Neural crest cell (in vitro differentiated cells): ENCODE measurements around the gene SOX10. TPM values are rescaled to one million over a fixed set of nuclear protein-coding genes. Genes with fewer than 3 reads are reported as not detected.

Experiments
- DNase-seq: peaks from one replicate; pipeline ENCODE4 v3.0.0; 2021; ENCODE audit warnings: low read depth, mixed read lengths, low spot score
- H3K27ac Mint-ChIP-seq: one replicate; pipeline ENCODE4 v1.8.0; 2021; ENCODE audit warnings: mild to moderate bottlenecking, mixed read lengths; ENCODE audit not compliant: unreplicated experiment
- H3K27me3 Mint-ChIP-seq: 2 replicates; pipeline ENCODE4 v1.8.0; 2021; ENCODE audit warnings: low read depth, mild to moderate bottlenecking, mixed read lengths
- H3K36me3 Mint-ChIP-seq: 2 replicates; pipeline ENCODE4 v1.8.0; 2021; ENCODE audit warnings: low read depth, mild to moderate bottlenecking, mixed read lengths
- H3K4me1 Mint-ChIP-seq: 2 replicates; pipeline ENCODE4 v1.8.0; 2021; ENCODE audit warnings: mixed read lengths
- H3K4me3 Mint-ChIP-seq: one replicate; pipeline ENCODE4 v1.8.0; 2021; ENCODE audit warnings: mild to moderate bottlenecking, mixed read lengths
- H3K9me3 Mint-ChIP-seq: 2 replicates; pipeline ENCODE4 v1.8.0; 2021; ENCODE audit warnings: mixed read lengths
- CTCF ChIP-seq: fragments of 200-600 bp; sonication (generic); conservative IDR thresholded peaks from 2 replicates; pipeline ENCODE4 v1.5.0; 2021; ENCODE audit warnings: antibody characterized with exemption, mild to moderate bottlenecking
- total RNA-seq: library from RNA; stranded (reverse); gene quantifications from 2 replicates; pipeline ENCODE4 v1.2.1, GENCODE V29; 2021

The SOX10 gene
- total RNA-seq, 1 donor from 2014 or later, result 279 TPM

DNA sequence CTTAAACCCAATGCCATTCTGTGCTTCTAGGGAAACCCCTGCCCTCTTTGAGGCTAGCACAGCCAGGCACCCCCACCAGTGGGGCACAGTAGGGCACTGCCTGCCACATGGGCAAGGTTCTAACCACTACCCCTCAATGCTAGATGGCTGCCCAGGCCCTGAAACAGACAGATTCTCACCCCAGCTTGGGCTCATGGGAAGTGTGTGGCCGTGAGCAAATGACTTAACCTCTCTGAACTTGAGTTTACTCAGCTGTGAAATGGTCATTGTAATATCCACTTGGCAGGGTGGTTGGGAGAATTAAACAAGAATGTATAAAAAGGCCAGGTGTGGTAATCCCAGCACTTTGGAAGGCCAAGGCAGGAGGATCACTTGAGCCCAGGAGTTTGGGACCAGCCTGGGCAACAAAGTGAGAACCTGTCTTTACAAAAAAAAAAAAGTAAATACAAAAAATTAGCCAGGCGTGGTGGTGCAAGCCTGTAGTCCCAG is 53.4 kb downstream of the SOX10 start:
- Mint-ChIP-seq H3K9me3 (no peaks in the 10 kb centered on the region), H3K4me3 (no peak overlapping the region), H3K27me3 (no peaks in the 10 kb centered on the region), H3K36me3 (peaks cover 6% of the 10 kb centered on the region), H3K4me1 (peaks cover 8% of the 10 kb centered on the region), H3K27ac (peak overlapping the region; percentile 27)
- DNase-seq, result no peak
- no peak for TF ChIP-seq CTCF

DNA sequence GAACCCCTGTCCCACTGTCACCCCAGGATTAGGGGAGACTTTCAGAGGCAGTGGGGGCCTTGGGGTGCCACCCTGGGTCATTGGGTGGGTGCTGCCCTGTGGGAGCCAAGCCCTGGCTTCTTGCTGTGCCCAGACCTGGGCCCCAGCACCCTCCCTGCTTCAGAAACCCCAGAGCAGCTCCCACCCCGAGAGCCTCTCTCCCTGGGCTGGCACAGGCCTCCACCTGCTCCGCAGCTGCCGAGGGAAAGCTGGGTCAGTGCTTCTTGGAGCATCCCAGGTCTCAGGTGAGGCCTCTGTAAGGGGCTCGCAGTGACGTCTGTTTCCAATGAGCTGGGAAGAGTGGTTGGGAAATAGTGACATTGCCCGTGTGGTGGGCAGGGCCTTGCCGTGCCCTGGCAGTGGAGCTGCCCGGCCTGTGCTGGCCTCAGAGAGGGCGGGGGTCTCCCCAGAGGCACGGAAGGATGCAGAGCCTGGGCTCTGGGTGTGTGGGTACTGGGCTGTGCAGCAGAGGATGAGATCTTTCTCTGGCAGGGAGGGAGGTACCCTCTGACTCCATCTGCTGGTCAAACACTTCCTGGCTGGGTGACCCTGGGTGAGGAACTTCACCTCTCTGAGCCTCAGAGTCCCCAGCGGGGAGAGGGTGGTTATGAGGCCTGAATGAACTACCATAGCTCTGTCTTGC is 53.9 kb downstream of the SOX10 start:
- peaks cover 6% of the 10 kb centered on the region for H3K36me3 Mint-ChIP-seq
- DNase-seq, result no peak
- no peak overlapping the region for H3K27ac Mint-ChIP-seq
- H3K4me1 Mint-ChIP-seq, result peaks cover 8% of the 10 kb centered on the region
- no peaks in the 10 kb centered on the region for H3K27me3 Mint-ChIP-seq
- no peaks in the 10 kb centered on the region for H3K9me3 Mint-ChIP-seq
- H3K4me3 Mint-ChIP-seq, result no peak overlapping the region
- peak; percentile 38 for TF ChIP-seq CTCF

DNA sequence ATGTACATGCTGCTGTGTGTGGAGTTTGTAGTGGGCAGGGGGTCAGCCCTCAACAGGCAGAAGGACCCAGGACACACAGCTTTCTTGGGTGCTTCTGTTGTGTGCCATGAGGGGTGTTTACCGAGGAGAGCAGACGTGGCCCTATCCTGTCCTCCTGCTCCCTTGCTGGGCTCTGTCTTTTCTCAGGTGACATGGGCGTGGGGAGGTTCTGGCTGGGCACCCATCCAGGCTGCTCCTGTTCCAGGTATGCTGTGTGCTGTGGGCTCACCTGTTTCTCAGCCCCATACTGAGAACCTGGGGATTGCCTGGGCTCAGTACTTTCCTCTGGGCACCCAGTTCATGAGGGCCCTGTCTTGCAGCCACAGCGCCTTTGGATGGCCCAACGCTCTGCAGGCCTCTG is 55.0 kb downstream of the SOX10 start:
- Mint-ChIP-seq H3K9me3 (no peaks in the 10 kb centered on the region), H3K4me1 (peaks cover 8% of the 10 kb centered on the region)

GRCh38 chr22:37927637-37927936 is 56.8 kb downstream of the SOX10 start:
- peaks cover 3% of the 10 kb centered on the region for H3K36me3 Mint-ChIP-seq
- no peak for DNase-seq
- no peak overlapping the region for H3K27ac Mint-ChIP-seq
- H3K9me3 Mint-ChIP-seq, result no peaks in the 10 kb centered on the region
- no peaks in the 10 kb centered on the region for H3K27me3 Mint-ChIP-seq
- TF ChIP-seq CTCF, result no peak
- no peaks in the 10 kb centered on the region for H3K4me1 Mint-ChIP-seq
- no peak overlapping the region for H3K4me3 Mint-ChIP-seq

More for the DNA sequence above, 55.0 kb downstream of the SOX10 start:
- Mint-ChIP-seq H3K27me3 (no peaks in the 10 kb centered on the region), H3K27ac (no peak overlapping the region), H3K4me3 (no peak overlapping the region), H3K36me3 (peaks cover 6% of the 10 kb centered on the region)
- DNase-seq, result no peak
- no peak for TF ChIP-seq CTCF

DNA sequence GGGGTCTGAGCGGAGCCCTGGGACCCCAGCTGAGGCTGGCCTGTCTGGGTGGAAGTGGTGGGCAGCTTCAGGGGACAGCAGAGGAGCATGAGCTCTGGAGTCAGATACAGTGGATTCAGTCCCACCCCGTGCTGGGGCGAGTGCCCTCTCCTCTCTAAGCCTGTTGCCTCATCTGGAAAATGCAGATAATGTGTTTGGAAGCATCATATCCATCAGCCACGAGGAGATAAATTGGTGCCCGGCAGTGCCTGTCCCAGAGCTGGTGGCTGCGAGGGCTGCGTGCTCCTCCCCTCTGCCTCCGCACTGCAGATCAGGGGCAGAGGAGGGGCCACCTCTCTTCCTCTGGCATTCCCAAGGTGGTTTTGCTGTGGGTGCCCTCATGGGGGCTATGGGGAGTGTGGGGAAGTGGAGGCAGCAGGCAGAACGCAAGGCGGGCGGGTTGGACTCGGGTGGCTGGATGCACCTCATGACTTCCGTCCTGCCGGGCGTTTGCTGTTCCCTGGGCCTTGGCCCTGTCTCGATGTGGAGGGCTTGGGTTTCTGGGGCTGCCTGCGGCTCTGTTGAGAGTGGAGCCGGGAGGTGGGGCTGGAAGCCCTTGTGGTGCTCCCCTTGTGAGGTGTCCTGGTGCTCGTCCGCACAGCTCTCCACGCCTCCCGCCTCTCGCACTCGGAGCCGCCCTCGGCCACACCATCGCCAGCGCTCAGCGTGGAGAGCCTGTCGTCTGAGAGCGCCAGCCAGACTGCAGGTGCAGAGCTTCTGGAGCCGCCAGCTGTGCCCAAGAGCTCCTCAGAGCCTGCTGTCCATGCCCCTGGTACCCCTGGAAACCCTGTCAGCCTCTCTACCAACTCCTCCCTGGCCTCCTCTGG is 57.4 kb downstream of the SOX10 start:
- Mint-ChIP-seq H3K27ac (no peak overlapping the region), H3K36me3 (peaks cover 3% of the 10 kb centered on the region), H3K4me1 (no peaks in the 10 kb centered on the region), H3K9me3 (no peaks in the 10 kb centered on the region), H3K27me3 (no peaks in the 10 kb centered on the region), H3K4me3 (no peak overlapping the region)
- no peak for TF ChIP-seq CTCF
- no peak for DNase-seq
